Breast epithelium (tissue), 4 donors: Measurements from ENCODE around the gene WDR37. TPM values are rescaled to one million over a fixed set of nuclear protein-coding genes. Genes with fewer than 3 reads are reported as not detected.

ENCODE experiments used
- DNase-seq, 2 donors: peaks; one replicate each; pipeline ENCODE4 v3.0.0-alpha.2; 2019; ENCODE audit warnings: low spot score in 2 of 2
- H3K27ac ChIP-seq, 2 donors: fragments of 200-600 bp; sonication (generic) in 1 of 2; one replicate each; pipeline ENCODE4 v1.5.1; 2016 to 2019; ENCODE audit warnings: mild to moderate bottlenecking in 1 of 2
- H3K27me3 ChIP-seq, 2 donors: fragments of 200-600 bp; sonication (generic) in 1 of 2; one replicate each; pipeline versions ENCODE4 v1.5.1 to v1.6.0; 2017 to 2019; ENCODE audit warnings: control low read depth in 1 of 2, mild to moderate bottlenecking in 1 of 2
- H3K36me3 ChIP-seq: fragments of 200-600 bp; one replicate; pipeline ENCODE4 v1.5.1; 2019
- H3K4me1 ChIP-seq, 2 donors: fragments of 200-600 bp; sonication (generic); one replicate each; pipeline ENCODE4 v1.5.1; 2016 to 2019; ENCODE audit warnings: control low read depth in 1 of 2
- H3K4me3 ChIP-seq, 3 donors: fragments of 200-600 bp; sonication (generic); 1 replicate in 2 of 3; 2 replicates in 1 of 3; pipeline ENCODE4 v1.5.1; 2016 to 2019; ENCODE audit warnings: mild to moderate bottlenecking in 3 of 3, moderate library complexity in 2 of 3
- H3K9me3 ChIP-seq, 2 donors: fragments of 200-600 bp; sonication (generic) in 1 of 2; one replicate each; pipeline ENCODE4 v1.5.1; 2016 to 2019; ENCODE audit warnings: control low read depth in 1 of 2
- CTCF ChIP-seq, 3 donors: fragments of 450-650 bp; IDR thresholded peaks; one replicate each; pipeline ENCODE4 v1.5.1; 2016 to 2017; ENCODE audit warnings: antibody characterized with exemption in 3 of 3, mild to moderate bottlenecking in 3 of 3, moderate library complexity in 3 of 3
- POLR2A ChIP-seq: fragments of 450-650 bp; IDR thresholded peaks from one replicate; pipeline ENCODE4 v1.6.1; 2016; ENCODE audit warnings: antibody characterized with exemption, mild to moderate bottlenecking, moderate library complexity
- POLR2AphosphoS5 ChIP-seq, 3 donors: sonication (generic); formaldehyde crosslinking; IDR thresholded peaks; one replicate each; pipeline ENCODE4 v1.6.1; 2017; ENCODE audit warnings: antibody characterized with exemption in 3 of 3
- intact Hi-C: fragments of 100-400 bp; cut with DNase I; formaldehyde crosslinking; loops from one replicate; pipeline ENCODE4 v1.15.1; 2023; ENCODE audit warnings: low total_unique reads
- total RNA-seq, 3 donors: library from RNA; depleted of rRNA; stranded (reverse); fragments of >200 nt; gene quantifications; one replicate each; pipeline ENCODE4 v1.1.0, GENCODE V29; 2016

WDR37 gene
- total RNA-seq, 3 donors from 2014 or later, result 13.9 to 18.0 (median 14.4) TPM

GRCh38 chr10:1044964-1045363, 11.2 kb upstream of the WDR37 start:
- no peak overlapping the region for H3K4me3 ChIP-seq
- H3K9me3 ChIP-seq, result no peaks in the 10 kb centered on the region
- peaks cover 5% of the 10 kb centered on the region for H3K36me3 ChIP-seq
- H3K4me1 ChIP-seq, result peaks cover 0 to 6% of the 10 kb centered on the region in 2 donors
- no peak for DNase-seq
- H3K27ac ChIP-seq, result peak overlapping the region; percentile 23 to 70
- intact Hi-C loops, result no loop called here
- TF ChIP-seq CTCF (IDR thresholded peaks at IDR 0.05) (no peak), POLR2AphosphoS5 (IDR thresholded peaks at IDR 0.05) (no peak), POLR2A (no peak)
- H3K27me3 ChIP-seq, result no peaks in the 10 kb centered on the region

- H3K4me3 ChIP-seq, result no peak overlapping the region
Measured at GRCh38 chr10:1045415-1045814, 10.8 kb upstream of the WDR37 start.

GRCh38 chr10:1047937-1048336, 8.2 kb upstream of the WDR37 start:
- Histone ChIP-seq H3K27me3 (no peaks in the 10 kb centered on the region), H3K9me3 (no peaks in the 10 kb centered on the region), H3K36me3 (no peaks in the 10 kb centered on the region), H3K4me1 (peaks cover 0 to 14% of the 10 kb centered on the region in 2 donors), H3K4me3 (peak overlapping the region; percentile 64 to 89 (median 83)), H3K27ac (peak overlapping the region; percentile 98 to 99)
- TF ChIP-seq CTCF (IDR thresholded peaks at IDR 0.05) (no peak), POLR2A (no peak), POLR2AphosphoS5 (IDR thresholded peaks at IDR 0.05) (no peak)
- DNase-seq, result no peak
- intact Hi-C loops, result no loop called here

More at GRCh38 chr10:1045415-1045814, 10.8 kb upstream of the WDR37 start:
- no peak for DNase-seq
- H3K27me3 ChIP-seq, result no peaks in the 10 kb centered on the region
- H3K9me3 ChIP-seq, result no peaks in the 10 kb centered on the region
- intact Hi-C loops, result no loop called here
- H3K36me3 ChIP-seq, result peaks cover 5% of the 10 kb centered on the region
- TF ChIP-seq POLR2AphosphoS5 (IDR thresholded peaks at IDR 0.05), result no peak
- no peak for TF ChIP-seq CTCF (IDR thresholded peaks at IDR 0.05)
- no peak for TF ChIP-seq POLR2A
- H3K4me1 ChIP-seq, result peaks cover 0 to 11% of the 10 kb centered on the region in 2 donors
- H3K27ac ChIP-seq, result no peak overlapping the region

GRCh38 chr10:1048349-1048731, 7.8 kb upstream of the WDR37 start:
- Histone ChIP-seq H3K27me3 (no peaks in the 10 kb centered on the region), H3K36me3 (no peaks in the 10 kb centered on the region), H3K4me3 (peak overlapping the region; percentile 64 to 89 (median 83)), H3K9me3 (no peaks in the 10 kb centered on the region), H3K4me1 (peaks cover 0 to 14% of the 10 kb centered on the region in 2 donors), H3K27ac (peak overlapping the region; percentile 98 to 99)
- intact Hi-C loops, result no loop called here
- no peak for DNase-seq
- no peak for TF ChIP-seq POLR2AphosphoS5 (IDR thresholded peaks at IDR 0.05)
- TF ChIP-seq POLR2A, result no peak

GRCh38 chr10:1048732-1049424, 7.3 kb upstream of the WDR37 start, which contains the start of gene IDI1:
Gene IDI1 (minus strand): TSS chr10:1049119. CDS start chr10:1049003, 116 bp downstream.
- Histone ChIP-seq H3K4me3 (peak within 1 kb of the TSS; percentile 64 to 89 (median 83)), H3K9me3 (no peaks in the 10 kb centered on the region), H3K36me3 (no peaks in the 10 kb centered on the region), H3K4me1 (peaks cover 0 to 14% of the 10 kb centered on the region in 2 donors), H3K27me3 (no peaks in the 10 kb centered on the region), H3K27ac (peak within 1 kb of the TSS; percentile 98 to 99)
- intact Hi-C loops, result no loop called here
- DNase-seq, result peak; percentile 96
- peak; percentile 50 for TF ChIP-seq POLR2A
- no peak for TF ChIP-seq CTCF (IDR thresholded peaks at IDR 0.05)
- TF ChIP-seq POLR2AphosphoS5 (IDR thresholded peaks at IDR 0.05), result peak; percentile 93 to 94 (median 94)
